Suprapubic skin (tissue), 4 donors: ENCODE measurements around the gene CCDC88A.

Source experiments
- CTCF ChIP-seq, 2 donors: fragments of 200-600 bp in 1 of 2; fragments of 450-650 bp in 1 of 2; sonication (generic) in 1 of 2; IDR thresholded peaks; one replicate each; pipeline ENCODE4 v1.5.1; 2016 to 2019; ENCODE audit warnings: antibody characterized with exemption in 2 of 2, mild to moderate bottlenecking in 1 of 2, moderate library complexity in 1 of 2
- POLR2A ChIP-seq, 2 donors: fragments of 450-650 bp; IDR thresholded peaks; one replicate each; pipeline ENCODE4 v1.6.1; 2017; ENCODE audit warnings: antibody characterized with exemption in 2 of 2, mild to moderate bottlenecking in 2 of 2, moderate library complexity in 2 of 2
- POLR2AphosphoS5 ChIP-seq, 3 donors: sonication (generic); formaldehyde crosslinking; IDR thresholded peaks; one replicate each; pipeline ENCODE4 v1.6.1; 2017; ENCODE audit warnings: antibody characterized with exemption in 3 of 3

DNA sequence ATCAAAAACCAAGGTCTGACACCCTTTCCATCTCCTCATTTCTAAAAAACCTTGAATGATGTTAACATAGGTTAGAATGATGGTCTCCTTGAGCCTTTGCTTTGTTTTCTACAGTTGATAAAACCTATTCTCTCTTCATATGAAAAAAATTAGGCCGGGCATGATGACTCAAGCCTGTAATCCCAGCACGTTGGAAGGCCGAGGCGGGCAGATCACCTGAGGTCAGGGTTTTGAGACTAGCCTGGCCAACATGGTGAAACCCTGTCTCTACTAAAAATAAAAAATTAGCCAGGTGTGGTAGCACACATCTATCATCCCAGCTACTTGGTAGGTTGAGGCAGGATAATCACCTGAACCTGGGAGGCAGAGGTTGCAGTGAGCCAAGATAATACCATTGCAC is 49.4 kb downstream of the CCDC88A start:
- TF ChIP-seq CTCF (IDR thresholded peaks at IDR 0.05) (no peak), POLR2A (IDR thresholded peaks at IDR 0.05) (no peak), POLR2AphosphoS5 (IDR thresholded peaks at IDR 0.05) (no peak)
